ENCODE measurements around the gene CRTAC1.

The CRTAC1 gene

GRCh38 chr10:98028168-98028770 lies 2.2 kb downstream of the CRTAC1 start:
- peak; percentile 44 for DNase-seq

GRCh38 chr10:98023024-98023423 lies 7.4 kb downstream of the CRTAC1 start:
- DNase-seq: no peak

- DNase-seq: no peak
Observed at GRCh38 chr10:98020784-98021183, 9.6 kb downstream of the CRTAC1 start.

- DNase-seq: no peak
Observed at GRCh38 chr10:98020254-98020653, 10.2 kb downstream of the CRTAC1 start.

GRCh38 chr10:98019784-98020183 lies 10.6 kb downstream of the CRTAC1 start:
- DNase-seq: no peak

- no peak for DNase-seq
Observed at GRCh38 chr10:98016772-98017475, 13.5 kb downstream of the CRTAC1 start.

GRCh38 chr10:98013776-98014175 lies 16.6 kb downstream of the CRTAC1 start:
- DNase-seq: no peak

GRCh38 chr10:98013122-98013521 lies 17.3 kb downstream of the CRTAC1 start:
- DNase-seq: no peak

GRCh38 chr10:98012644-98013043 lies 17.8 kb downstream of the CRTAC1 start:
- DNase-seq: no peak

GRCh38 chr10:98010939-98011685 lies 19.3 kb downstream of the CRTAC1 start:
- DNase-seq: no peak

GRCh38 chr10:98006266-98006665 lies 24.2 kb downstream of the CRTAC1 start:
- DNase-seq: no peak

GRCh38 chr10:98001736-98002135 lies 28.7 kb downstream of the CRTAC1 start:
- DNase-seq: no peak

- DNase-seq: no peak
Observed at GRCh38 chr10:98000346-98000745, 30.1 kb downstream of the CRTAC1 start.

- DNase-seq: no peak
Observed at GRCh38 chr10:97999923-98000248, 30.5 kb downstream of the CRTAC1 start.

- no peak for DNase-seq
Observed at GRCh38 chr10:97999066-97999922, 31.1 kb downstream of the CRTAC1 start.

- no peak for DNase-seq
Observed at GRCh38 chr10:97991871-97992270, 38.5 kb downstream of the CRTAC1 start.

- DNase-seq: no peak
Observed at GRCh38 chr10:97981816-97982215, 48.6 kb downstream of the CRTAC1 start.

GRCh38 chr10:97977673-97978072 lies 52.7 kb downstream of the CRTAC1 start:
- no peak for DNase-seq

GRCh38 chr10:97975598-97975997 lies 54.8 kb downstream of the CRTAC1 start:
- no peak for DNase-seq

- no peak for DNase-seq
Observed at GRCh38 chr10:97974526-97975525, 55.6 kb downstream of the CRTAC1 start.

GRCh38 chr10:97974100-97974499 lies 56.3 kb downstream of the CRTAC1 start:
- no peak for DNase-seq

- no peak for DNase-seq
Observed at GRCh38 chr10:97969538-97970079, 60.8 kb downstream of the CRTAC1 start.
